Esophagus squamous epithelium (tissue), 4 donors: ENCODE measurements around the gene ADAMTS14.

Experiments
- CTCF ChIP-seq, 6 experiments: fragments of 450-650 bp in 4 of 6; fragments of 200-600 bp in 2 of 6; sonication (generic) in 2 of 6; IDR thresholded peaks; one replicate each; pipeline ENCODE4 v1.5.1; 2016 to 2019; ENCODE audit warnings: antibody characterized with exemption in 6 of 6, mild to moderate bottlenecking in 4 of 6, moderate library complexity in 4 of 6
- POLR2A ChIP-seq, 4 donors: fragments of 450-650 bp; IDR thresholded peaks; one replicate each; pipeline ENCODE4 v1.6.1; 2017; ENCODE audit warnings: antibody characterized with exemption in 4 of 4, mild to moderate bottlenecking in 4 of 4, moderate library complexity in 3 of 4

- no peak for TF ChIP-seq CTCF (IDR thresholded peaks at IDR 0.05)
- TF ChIP-seq POLR2A (IDR thresholded peaks at IDR 0.05): no peak
Observed at GRCh38 chr10:70736525-70736924, 64.2 kb downstream of the ADAMTS14 start.
